Vagina (tissue), 2 donors: ENCODE measurements around the gene CACNA1D.

Experiments used
- CTCF ChIP-seq, 3 experiments: fragments of 450-650 bp in 2 of 3; fragments of 200-600 bp in 1 of 3; sonication (generic) in 1 of 3; IDR thresholded peaks; one replicate each; pipeline ENCODE4 v1.5.1; 2017 to 2019; ENCODE audit warnings: antibody characterized with exemption in 3 of 3, mild to moderate bottlenecking in 2 of 3, moderate library complexity in 2 of 3
- POLR2A ChIP-seq, 2 donors: fragments of 450-650 bp; IDR thresholded peaks; one replicate each; pipeline ENCODE4 v1.6.1; 2017; ENCODE audit warnings: antibody characterized with exemption in 2 of 2, mild to moderate bottlenecking in 2 of 2, moderate library complexity in 2 of 2
- POLR2AphosphoS5 ChIP-seq, 2 donors: sonication (generic); formaldehyde crosslinking; IDR thresholded peaks; one replicate each; pipeline ENCODE4 v1.9.0; 2017; ENCODE audit warnings: antibody characterized with exemption in 2 of 2, mild to moderate bottlenecking in 2 of 2, low read depth in 1 of 2; ENCODE audit not compliant: insufficient read depth in 1 of 2

GRCh38 chr3:53650928-53651661 lies 156.7 kb downstream of the CACNA1D start:
- TF ChIP-seq CTCF (IDR thresholded peaks at IDR 0.05) (no peak), POLR2AphosphoS5 (IDR thresholded peaks at IDR 0.05; ENCODE audit: insufficient read depth in 1 of 2, low read depth in 1 of 2) (no peak), POLR2A (IDR thresholded peaks at IDR 0.05) (no peak)
